A549 (cell line): ENCODE measurements around the gene RAP1A. TPM values are rescaled to one million over a fixed set of nuclear protein-coding genes. Genes with fewer than 3 reads are reported as not detected.
"Not testable (repeated sequence)": the region's sequence is repeated elsewhere in the genome, so short reads cannot be mapped to it uniquely, and the experiment has no call there.

ENCODE experiments used
- ATAC-seq, 2 experiments: fragments of 200-7000 bp in 1 of 2; fragments of >200 bp in 1 of 2; cut with Nextera tagmentation in 1 of 2; cut with Tn5 transposase in 1 of 2; 3 replicates each; pipeline versions ENCODE4 v1.8.0 to v1.9.1; 2018 to 2020; ENCODE audit warnings: mild to moderate bottlenecking in 1 of 2, moderate library complexity in 1 of 2
- CTCF ChIA-PET: fragments of 300-600 bp; sonication (Branson Sonifier 250); formaldehyde crosslinking; extraction: SDS; loops from one replicate; lab custom pipeline; 2021; ENCODE audit warnings: antibody characterized with exemption, inconsistent platforms; lab: Yijun Ruan, JAX
- POLR2A ChIA-PET: fragments of 350-600 bp; formaldehyde crosslinking; extraction: SDS; loops from one replicate; lab custom pipeline; 2021; ENCODE audit warnings: antibody characterized with exemption, inconsistent platforms; lab: Yijun Ruan, JAX
- DNase-seq, 2 experiments: peaks; one replicate each; pipeline versions ENCODE4 v3.0.0 to v3.0.0-alpha.2; 2011 to 2016; ENCODE audit warnings: low read depth in 1 of 2, low spot score in 1 of 2
- FAIRE-seq: peaks from 2 replicates; lab custom pipeline; 2011; peaks lifted over from hg19 to GRCh38; lab: Jason Lieb, UNC
- H3K27ac ChIP-seq, 2 experiments: fragments of >200 bp; sonication (Bioruptor Twin); formaldehyde crosslinking; 3 replicates each; pipeline ENCODE4 v1.5.1; 2016 to 2017
- H3K4me1 ChIP-seq: fragments of >200 bp; sonication (Bioruptor Twin); formaldehyde crosslinking; 3 replicates; pipeline ENCODE4 v1.6.1; 2016
- H3K4me2 ChIP-seq: fragments of >200 bp; sonication (Bioruptor Twin); formaldehyde crosslinking; 3 replicates; pipeline ENCODE4 v1.6.1; 2016
- H3K4me3 ChIP-seq: fragments of >200 bp; sonication (Bioruptor Twin); formaldehyde crosslinking; 3 replicates; pipeline ENCODE4 v1.5.1; 2016
- H3K9me3 ChIP-seq: fragments of >200 bp; sonication (Bioruptor Twin); formaldehyde crosslinking; 3 replicates; pipeline ENCODE4 v1.6.1; 2016
- BHLHE40 ChIP-seq: IDR thresholded peaks from 2 replicates; pipeline ENCODE4 v1.6.1; 2012; ENCODE audit warnings: low read depth, low read length, inconsistent platforms
- EHMT2 ChIP-seq: fragments of 200-600 bp; sonication (generic); IDR thresholded peaks from 2 replicates; pipeline ENCODE4 v1.6.1; 2016; ENCODE audit warnings: antibody characterized with exemption, low read depth, mild to moderate bottlenecking, moderate library complexity
- FOSB ChIP-seq: fragments of 250-450 bp; sonication (Bioruptor Pico); IDR thresholded peaks from 2 replicates; pipeline ENCODE4 v1.5.0; 2020; ENCODE audit warnings: mild to moderate bottlenecking, moderate library complexity
- HOXB13 ChIP-seq: fragments of 250-450 bp; sonication (Bioruptor Pico); IDR thresholded peaks from 2 replicates; pipeline ENCODE4 v1.5.0; 2020; ENCODE audit warnings: low read depth, mild to moderate bottlenecking, moderate library complexity
- JUN ChIP-seq, 2 experiments: fragments of >200 bp; sonication (Bioruptor Twin); formaldehyde crosslinking; IDR thresholded peaks; 2 replicates in 1 of 2; 3 replicates in 1 of 2; pipeline ENCODE4 v1.6.1; 2016 to 2017
- KDM5A ChIP-seq: fragments of 200-600 bp; sonication (generic); IDR thresholded peaks from 2 replicates; pipeline ENCODE4 v1.6.1; 2016; ENCODE audit warnings: antibody characterized with exemption, mild to moderate bottlenecking
- MAX ChIP-seq: IDR thresholded peaks from 2 replicates; pipeline ENCODE4 v1.6.1; 2012
- MAZ ChIP-seq: fragments of 150-350 bp; IDR thresholded peaks from 2 replicates; pipeline ENCODE4 v1.6.1; 2014; ENCODE audit warnings: antibody characterized with exemption, low read depth, low read length, borderline replicate concordance
- NFE2L2 ChIP-seq: fragments of 150-350 bp; conservative IDR thresholded peaks from 2 replicates; pipeline ENCODE4 v1.6.1; 2014; ENCODE audit warnings: low read length
- NPAS2 ChIP-seq: fragments of 250-450 bp; sonication (Bioruptor Pico); IDR thresholded peaks from 2 replicates; pipeline ENCODE4 v1.8.0; 2022; ENCODE audit warnings: mild to moderate bottlenecking, moderate library complexity, borderline replicate concordance
- REST ChIP-seq: fragments of 200-600 bp; sonication (generic); IDR thresholded peaks from 2 replicates; pipeline ENCODE4 v1.6.1; 2016; ENCODE audit warnings: antibody characterized with exemption, mild to moderate bottlenecking, moderate library complexity
- RNF2 ChIP-seq: fragments of 200-600 bp; sonication (generic); IDR thresholded peaks from 2 replicates; pipeline ENCODE4 v1.6.1; 2016; ENCODE audit warnings: low read depth, mild to moderate bottlenecking, antibody characterized with exemption, moderate library complexity, borderline replicate concordance
- SREBF2 ChIP-seq: fragments of 450-650 bp; IDR thresholded peaks from 2 replicates; pipeline ENCODE4 v1.6.1; 2014; ENCODE audit warnings: mild to moderate bottlenecking, moderate library complexity
- USF2 ChIP-seq: fragments of 450-650 bp; IDR thresholded peaks from 2 replicates; pipeline ENCODE4 v1.6.1; 2014; ENCODE audit warnings: antibody characterized with exemption
- WGBS: methylation state at CpG from one replicate; pipeline ENCODE4 v1.1.6; 2017; ENCODE audit errors: missing lambda C conversion rate; 5-methylcytosine and 5-hydroxymethylcytosine counted together
- polyA plus RNA-seq, 4 experiments: library from polyadenylated mRNA; depleted of rRNA in 3 of 4; stranded (reverse); fragments of >200 nt; fragmentation: RNase III in 1 of 4; extraction: RNeasy Plus Mini Kit Qiagen cat#74134 plus additional on column Dnase treatment in 1 of 4; gene quantifications; 2 replicates in 3 of 4; 3 replicates in 1 of 4; pipeline ENCODE4 v1.2.3, GENCODE V29; 2011 to 2017
- TF ChIP-seq, protein P1 (sequence below): IDR thresholded peaks from 2 replicates; pipeline ENCODE4 v1.6.1; 2012
- TF ChIP-seq, protein P2 (sequence below): fragments of 150-350 bp; IDR thresholded peaks from 2 replicates; pipeline ENCODE4 v1.6.1; 2014; ENCODE audit warnings: low read depth, mild to moderate bottlenecking, low read length
- TF ChIP-seq, protein P3 (sequence below): fragments of >200 bp; sonication (Bioruptor Twin); formaldehyde crosslinking; IDR thresholded peaks from 3 replicates; pipeline ENCODE4 v1.5.1; 2016

RAP1A gene
- polyA plus RNA-seq, 2 of the 4 experiments (the other 2 are of a cell fraction) = 37.1 to 39.8 TPM

DNA sequence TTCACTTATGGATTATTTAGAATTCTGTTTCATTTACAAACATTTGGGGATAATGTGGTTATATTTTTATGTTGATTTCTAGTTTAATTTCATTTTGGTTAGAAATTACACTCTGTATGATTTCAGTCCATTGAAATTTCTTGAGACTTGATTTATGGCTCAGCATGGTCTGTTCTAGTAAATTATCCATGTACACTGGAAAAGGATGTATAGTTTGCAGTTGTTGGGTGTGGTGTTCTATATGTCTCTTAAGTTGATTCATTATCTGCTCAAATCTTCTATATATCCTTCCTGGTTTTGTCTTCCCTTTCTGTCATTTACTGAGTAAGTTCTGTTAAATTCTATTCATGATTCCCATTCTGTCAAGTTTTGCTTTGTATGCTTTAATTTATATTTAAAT, 52.3 kb downstream of the RAP1A start (continued):
- TF ChIP-seq, protein P1, sequence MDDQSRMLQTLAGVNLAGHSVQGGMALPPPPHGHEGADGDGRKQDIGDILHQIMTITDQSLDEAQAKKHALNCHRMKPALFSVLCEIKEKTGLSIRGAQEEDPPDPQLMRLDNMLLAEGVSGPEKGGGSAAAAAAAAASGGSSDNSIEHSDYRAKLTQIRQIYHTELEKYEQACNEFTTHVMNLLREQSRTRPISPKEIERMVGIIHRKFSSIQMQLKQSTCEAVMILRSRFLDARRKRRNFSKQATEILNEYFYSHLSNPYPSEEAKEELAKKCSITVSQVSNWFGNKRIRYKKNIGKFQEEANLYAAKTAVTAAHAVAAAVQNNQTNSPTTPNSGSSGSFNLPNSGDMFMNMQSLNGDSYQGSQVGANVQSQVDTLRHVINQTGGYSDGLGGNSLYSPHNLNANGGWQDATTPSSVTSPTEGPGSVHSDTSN = no peak

- no peak for FAIRE-seq
- 88% methylated on average over 2 of the region's 2 CpGs for WGBS
- no peaks in the 10 kb centered on the region for H3K4me1 ChIP-seq
These were observed 52.7 kb downstream of the RAP1A start for GRCh38 chr1:111672331-111672730.

GRCh38 chr1:111677604-111678003, 58.0 kb downstream of the RAP1A start:
- CTCF ChIA-PET = interaction anchor here (0.6 to 1.9 kb wide), 2 partner anchors 169 kb away, joined by 3 to 4 read pairs; no protein-coding TSS in a partner anchor
- FAIRE-seq (no peak), ATAC-seq (no peak), DNase-seq (no peak)
- Histone ChIP-seq H3K27ac (no peak overlapping the region), H3K4me3 (no peak overlapping the region), H3K4me1 (no peaks in the 10 kb centered on the region), H3K4me2 (no peak overlapping the region), H3K9me3 (no peaks in the 10 kb centered on the region; the same call in 2 of the 3 replicates)
- 91% methylated on average over 6 of the region's 6 CpGs for WGBS
- TF ChIP-seq, protein P2, sequence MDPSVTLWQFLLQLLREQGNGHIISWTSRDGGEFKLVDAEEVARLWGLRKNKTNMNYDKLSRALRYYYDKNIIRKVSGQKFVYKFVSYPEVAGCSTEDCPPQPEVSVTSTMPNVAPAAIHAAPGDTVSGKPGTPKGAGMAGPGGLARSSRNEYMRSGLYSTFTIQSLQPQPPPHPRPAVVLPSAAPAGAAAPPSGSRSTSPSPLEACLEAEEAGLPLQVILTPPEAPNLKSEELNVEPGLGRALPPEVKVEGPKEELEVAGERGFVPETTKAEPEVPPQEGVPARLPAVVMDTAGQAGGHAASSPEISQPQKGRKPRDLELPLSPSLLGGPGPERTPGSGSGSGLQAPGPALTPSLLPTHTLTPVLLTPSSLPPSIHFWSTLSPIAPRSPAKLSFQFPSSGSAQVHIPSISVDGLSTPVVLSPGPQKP = no peak
- TF ChIP-seq SREBF2 (no peak), MAX (no peak), NPAS2 (CRISPR knock-in tag) (no peak), NFE2L2 (no peak)
- POLR2A ChIA-PET = no interaction called here

More at GRCh38 chr1:111672331-111672730, 52.7 kb downstream of the RAP1A start:
- DNase-seq (no peak), ATAC-seq (no peak)
- TF ChIP-seq EHMT2 (no peak), FOSB (no peak), USF2 (no peak), MAZ (no peak)
- TF ChIP-seq, protein P3, sequence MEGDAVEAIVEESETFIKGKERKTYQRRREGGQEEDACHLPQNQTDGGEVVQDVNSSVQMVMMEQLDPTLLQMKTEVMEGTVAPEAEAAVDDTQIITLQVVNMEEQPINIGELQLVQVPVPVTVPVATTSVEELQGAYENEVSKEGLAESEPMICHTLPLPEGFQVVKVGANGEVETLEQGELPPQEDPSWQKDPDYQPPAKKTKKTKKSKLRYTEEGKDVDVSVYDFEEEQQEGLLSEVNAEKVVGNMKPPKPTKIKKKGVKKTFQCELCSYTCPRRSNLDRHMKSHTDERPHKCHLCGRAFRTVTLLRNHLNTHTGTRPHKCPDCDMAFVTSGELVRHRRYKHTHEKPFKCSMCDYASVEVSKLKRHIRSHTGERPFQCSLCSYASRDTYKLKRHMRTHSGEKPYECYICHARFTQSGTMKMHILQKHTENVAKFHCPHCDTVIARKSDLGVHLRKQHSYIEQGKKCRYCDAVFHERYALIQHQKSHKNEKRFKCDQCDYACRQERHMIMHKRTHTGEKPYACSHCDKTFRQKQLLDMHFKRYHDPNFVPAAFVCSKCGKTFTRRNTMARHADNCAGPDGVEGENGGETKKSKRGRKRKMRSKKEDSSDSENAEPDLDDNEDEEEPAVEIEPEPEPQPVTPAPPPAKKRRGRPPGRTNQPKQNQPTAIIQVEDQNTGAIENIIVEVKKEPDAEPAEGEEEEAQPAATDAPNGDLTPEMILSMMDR = no peak
- no peaks in the 10 kb centered on the region for H3K9me3 ChIP-seq
- POLR2A ChIA-PET = no interaction called here
- CTCF ChIA-PET = interaction anchor here (1.1 kb wide), 1 partner anchor 97 kb away, joined by 4 read pairs; no protein-coding TSS in a partner anchor
- H3K4me3 ChIP-seq = no peak overlapping the region
- H3K27ac ChIP-seq = no peak overlapping the region
- H3K4me2 ChIP-seq = no peak overlapping the region

GRCh38 chr1:111679541-111679940, 60.0 kb downstream of the RAP1A start:
- DNase-seq (no peak), FAIRE-seq (no peak), ATAC-seq (no peak)
- WGBS = 100% methylated on average over 1 of the region's 2 CpGs
- Histone ChIP-seq H3K9me3 (no peaks in the 10 kb centered on the region; the same call in 2 of the 3 replicates), H3K4me2 (no peak overlapping the region), H3K4me3 (no peak overlapping the region), H3K27ac (no peak overlapping the region), H3K4me1 (no peaks in the 10 kb centered on the region)
- ChIA-PET POLR2A (no interaction called here), CTCF (interaction anchor here (1.4 to 1.9 kb wide), 2 partner anchors 35 to 171 kb away, joined by 3 to 4 read pairs; no protein-coding TSS in a partner anchor)
- TF ChIP-seq MAX = no peak
- TF ChIP-seq BHLHE40 = no peak
- TF ChIP-seq JUN (IDR thresholded peaks at IDR 0.05) = no peak
- no peak for TF ChIP-seq HOXB13 (CRISPR knock-in tag)
- no peak for TF ChIP-seq REST
- no peak for TF ChIP-seq NPAS2 (CRISPR knock-in tag)
- no peak for TF ChIP-seq FOSB
- TF ChIP-seq RNF2 = no peak
- no peak for TF ChIP-seq KDM5A

- FAIRE-seq, CTCF ChIA-PET, H3K4me3 ChIP-seq, H3K4me2 ChIP-seq, DNase-seq, POLR2A ChIA-PET, H3K9me3 ChIP-seq, H3K27ac ChIP-seq, H3K4me1 ChIP-seq, ATAC-seq: not testable (repeated sequence)
- 92% methylated on average over 9 of the region's 9 CpGs for WGBS
These were observed 60.7 kb downstream of the RAP1A start for GRCh38 chr1:111680212-111680800.
